C4-2B (cell line): ENCODE results near the gene ANKRD44.

Source experiments
- ZFX ChIP-seq: fragments of 450-650 bp; IDR thresholded peaks from 2 replicates; pipeline ENCODE4 v1.6.1; 2017
- TF ChIP-seq, protein P1 (sequence below): fragments of 450-650 bp; conservative IDR thresholded peaks from 2 replicates; pipeline ENCODE4 v1.5.1; 2017; ENCODE audit warnings: mild to moderate bottlenecking

DNA sequence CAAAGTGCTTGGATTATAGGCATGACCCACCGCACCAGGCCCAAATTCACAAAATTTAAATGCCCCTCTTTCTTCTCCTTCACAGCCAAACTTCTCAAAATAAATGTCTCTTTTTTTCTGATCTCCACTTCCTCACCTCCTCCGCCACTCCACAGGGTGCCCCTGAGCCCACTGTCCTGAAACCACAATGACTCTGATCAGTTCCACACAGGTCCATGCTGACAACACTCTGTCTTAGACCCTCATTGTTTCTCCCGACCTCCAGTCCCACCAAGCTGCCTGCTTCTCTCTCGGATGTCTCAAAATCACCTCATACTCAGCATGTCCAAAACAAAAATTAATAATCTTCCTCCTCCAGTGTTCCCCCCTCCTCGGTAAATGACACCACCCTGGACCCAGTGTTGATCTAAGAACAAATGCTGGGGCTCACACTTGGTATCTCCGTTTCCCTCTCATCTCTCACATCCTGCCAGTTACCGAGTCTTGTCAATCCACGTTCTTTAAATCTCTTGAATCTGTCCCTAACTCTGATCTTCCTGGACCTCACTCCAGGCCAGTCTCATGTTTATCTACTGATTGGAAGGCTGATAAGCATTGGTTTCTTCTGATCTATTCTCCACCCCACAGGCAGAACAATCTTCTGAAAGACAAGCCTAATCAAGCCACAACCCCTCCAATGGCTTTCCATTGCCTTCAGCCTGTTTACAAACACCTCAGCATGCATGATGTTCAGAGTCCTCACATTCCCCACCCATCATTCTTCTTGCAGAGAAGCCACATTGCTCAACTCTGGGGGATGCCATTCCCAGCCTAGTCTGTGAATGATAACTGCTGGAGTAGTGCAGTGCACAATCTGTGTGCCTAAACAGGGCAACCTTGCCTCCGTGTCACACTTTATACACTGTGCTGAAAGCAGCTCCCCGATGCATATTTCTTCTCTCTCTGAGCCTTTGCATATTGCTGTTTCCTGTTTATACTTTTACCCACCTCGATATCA, 12.4 kb upstream of the ANKRD44 start:
- TF ChIP-seq, protein P1, sequence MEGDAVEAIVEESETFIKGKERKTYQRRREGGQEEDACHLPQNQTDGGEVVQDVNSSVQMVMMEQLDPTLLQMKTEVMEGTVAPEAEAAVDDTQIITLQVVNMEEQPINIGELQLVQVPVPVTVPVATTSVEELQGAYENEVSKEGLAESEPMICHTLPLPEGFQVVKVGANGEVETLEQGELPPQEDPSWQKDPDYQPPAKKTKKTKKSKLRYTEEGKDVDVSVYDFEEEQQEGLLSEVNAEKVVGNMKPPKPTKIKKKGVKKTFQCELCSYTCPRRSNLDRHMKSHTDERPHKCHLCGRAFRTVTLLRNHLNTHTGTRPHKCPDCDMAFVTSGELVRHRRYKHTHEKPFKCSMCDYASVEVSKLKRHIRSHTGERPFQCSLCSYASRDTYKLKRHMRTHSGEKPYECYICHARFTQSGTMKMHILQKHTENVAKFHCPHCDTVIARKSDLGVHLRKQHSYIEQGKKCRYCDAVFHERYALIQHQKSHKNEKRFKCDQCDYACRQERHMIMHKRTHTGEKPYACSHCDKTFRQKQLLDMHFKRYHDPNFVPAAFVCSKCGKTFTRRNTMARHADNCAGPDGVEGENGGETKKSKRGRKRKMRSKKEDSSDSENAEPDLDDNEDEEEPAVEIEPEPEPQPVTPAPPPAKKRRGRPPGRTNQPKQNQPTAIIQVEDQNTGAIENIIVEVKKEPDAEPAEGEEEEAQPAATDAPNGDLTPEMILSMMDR, result no peak
- no peak for TF ChIP-seq ZFX
